HEK293 (cell line): Measurements from ENCODE around the gene MCF2L.

Experiments
- CTCF ChIA-PET: fragments of 350-600 bp; formaldehyde crosslinking; extraction: SDS; loops from one replicate; lab custom pipeline; 2021; ENCODE audit warnings: antibody characterized with exemption; lab: Yijun Ruan, JAX
- POLR2A ChIA-PET: fragments of 300-600 bp; formaldehyde crosslinking; extraction: SDS; loops from one replicate; lab custom pipeline; 2020; ENCODE audit warnings: antibody characterized with exemption, inconsistent platforms; lab: Yijun Ruan, JAX
- H3K27ac ChIP-seq: fragments of 200-500 bp; sonication (Bioruptor generic); 2 replicates; pipeline ENCODE4 v1.5.1; 2014; ENCODE audit warnings: low read depth, low read length, control low read depth, inconsistent platforms; ENCODE audit errors: extremely low read depth
- H3K36me3 ChIP-seq, 2 experiments: fragments of 200-500 bp in 1 of 2; sonication (Bioruptor generic) in 1 of 2; 1 replicate in 1 of 2; 2 replicates in 1 of 2; pipeline ENCODE4 v1.5.1; 2014 to 2017; ENCODE audit warnings: inconsistent platforms in 2 of 2, low read length in 2 of 2; ENCODE audit not compliant: control insufficient read depth in 2 of 2, insufficient read depth in 1 of 2
- H3K4me1 ChIP-seq: fragments of 200-500 bp; sonication (Bioruptor generic); 2 replicates; pipeline ENCODE4 v1.5.1; 2014; ENCODE audit warnings: mild to moderate bottlenecking, low read length, inconsistent platforms; ENCODE audit not compliant: control insufficient read depth, insufficient read depth
- H3K4me3 ChIP-seq: 2 replicates; pipeline ENCODE4 v1.5.1; 2011; ENCODE audit warnings: low read depth, mild to moderate bottlenecking, control low read depth, low read length, moderate library complexity
- H3K9me3 ChIP-seq: fragments of 200-500 bp; sonication (Bioruptor generic); 2 replicates; pipeline ENCODE4 v1.5.1; 2014; ENCODE audit warnings: low read depth, low read length, inconsistent platforms; ENCODE audit not compliant: control insufficient read depth, insufficient read depth
- HOXC10 ChIP-seq: sonication (generic); formaldehyde crosslinking; IDR thresholded peaks from 2 replicates; pipeline ENCODE4 v1.8.1; 2023; ENCODE audit warnings: mild to moderate bottlenecking, missing genetic modification reagents
- KLF17 ChIP-seq: fragments of 450-650 bp; formaldehyde crosslinking; IDR thresholded peaks from 2 replicates; pipeline ENCODE4 v1.5.1; 2016; ENCODE audit warnings: missing biosample characterization, missing genetic modification characterization
- OSR2 ChIP-seq: fragments of 450-650 bp; formaldehyde crosslinking; IDR thresholded peaks from 2 replicates; pipeline ENCODE4 v1.5.1; 2016; ENCODE audit warnings: missing biosample characterization, missing genetic modification characterization
- PRDM2 ChIP-seq: fragments of 450-650 bp; formaldehyde crosslinking; IDR thresholded peaks from 2 replicates; pipeline ENCODE4 v1.5.1; 2016; ENCODE audit warnings: missing biosample characterization, missing genetic modification characterization, borderline replicate concordance
- ZBTB26 ChIP-seq: fragments of 450-650 bp; formaldehyde crosslinking; optimal IDR thresholded peaks from 2 replicates; pipeline ENCODE3; 2016; ENCODE audit warnings: missing biosample characterization, mild to moderate bottlenecking, missing genetic modification characterization
- ZNF23 ChIP-seq: fragments of 450-650 bp; formaldehyde crosslinking; IDR thresholded peaks from 2 replicates; pipeline ENCODE4 v1.5.1; 2016; ENCODE audit warnings: missing biosample characterization, missing genetic modification characterization, borderline replicate concordance
- ZNF266 ChIP-seq: fragments of 450-650 bp; formaldehyde crosslinking; IDR thresholded peaks from 2 replicates; pipeline ENCODE4 v1.5.1; 2016; ENCODE audit warnings: missing biosample characterization, missing genetic modification characterization, low read depth
- ZNF311 ChIP-seq: fragments of 450-650 bp; formaldehyde crosslinking; IDR thresholded peaks from 2 replicates; pipeline ENCODE4 v1.5.1; 2017; ENCODE audit warnings: missing biosample characterization, missing genetic modification characterization, borderline replicate concordance
- ZNF324 ChIP-seq: fragments of 450-650 bp; formaldehyde crosslinking; IDR thresholded peaks from 2 replicates; pipeline ENCODE4 v1.5.1; 2016; ENCODE audit warnings: missing biosample characterization, missing genetic modification characterization
- ZNF48 ChIP-seq: fragments of 450-650 bp; formaldehyde crosslinking; IDR thresholded peaks from 2 replicates; pipeline ENCODE4 v1.5.1; 2016; ENCODE audit warnings: missing biosample characterization, missing genetic modification characterization
- ZNF501 ChIP-seq: fragments of 450-650 bp; formaldehyde crosslinking; IDR thresholded peaks from 2 replicates; pipeline ENCODE4 v1.5.1; 2016; ENCODE audit warnings: missing biosample characterization, missing genetic modification characterization
- ZNF513 ChIP-seq: fragments of 450-650 bp; IDR thresholded peaks from 2 replicates; pipeline ENCODE4 v1.5.1; 2018; ENCODE audit warnings: missing biosample characterization, missing genetic modification characterization
- ZNF529 ChIP-seq: fragments of 450-650 bp; formaldehyde crosslinking; IDR thresholded peaks from 2 replicates; pipeline ENCODE4 v1.5.1; 2017; ENCODE audit warnings: missing genetic modification characterization, missing biosample characterization; ENCODE audit not compliant: insufficient replicate concordance
- ZNF544 ChIP-seq: fragments of 450-650 bp; formaldehyde crosslinking; IDR thresholded peaks from 2 replicates; pipeline ENCODE4 v1.5.0; 2017; ENCODE audit warnings: missing biosample characterization, missing genetic modification characterization
- ZNF561 ChIP-seq: fragments of 450-650 bp; IDR thresholded peaks from 2 replicates; pipeline ENCODE4 v1.5.1; 2018; ENCODE audit warnings: missing biosample characterization, missing genetic modification characterization, borderline replicate concordance
- ZNF596 ChIP-seq: fragments of 450-650 bp; IDR thresholded peaks from 2 replicates; pipeline ENCODE4 v1.5.0; 2018; ENCODE audit warnings: missing biosample characterization, mild to moderate bottlenecking, missing genetic modification characterization, moderate library complexity
- ZNF677 ChIP-seq: fragments of 450-650 bp; IDR thresholded peaks from 2 replicates; pipeline ENCODE4 v1.5.0; 2018; ENCODE audit warnings: missing biosample characterization, mild to moderate bottlenecking, missing genetic modification characterization, moderate library complexity
- ZSCAN16 ChIP-seq: fragments of 450-650 bp; formaldehyde crosslinking; IDR thresholded peaks from 2 replicates; pipeline ENCODE4 v1.5.1; 2016; ENCODE audit warnings: missing biosample characterization, missing genetic modification characterization
- ZSCAN4 ChIP-seq: fragments of 450-650 bp; formaldehyde crosslinking; IDR thresholded peaks from 2 replicates; pipeline ENCODE4 v1.5.1; 2017; ENCODE audit warnings: missing biosample characterization, missing genetic modification characterization
- TF ChIP-seq, protein P1 (sequence below): fragments of 450-650 bp; IDR thresholded peaks from 2 replicates; pipeline ENCODE4 v1.5.1; 2018; ENCODE audit warnings: missing biosample characterization, mild to moderate bottlenecking, missing genetic modification characterization
- TF ChIP-seq, protein P2 (sequence below): fragments of 450-650 bp; formaldehyde crosslinking; IDR thresholded peaks from 2 replicates; pipeline ENCODE4 v1.5.1; 2017; ENCODE audit warnings: missing biosample characterization, missing genetic modification characterization

Gene MCF2L

DNA sequence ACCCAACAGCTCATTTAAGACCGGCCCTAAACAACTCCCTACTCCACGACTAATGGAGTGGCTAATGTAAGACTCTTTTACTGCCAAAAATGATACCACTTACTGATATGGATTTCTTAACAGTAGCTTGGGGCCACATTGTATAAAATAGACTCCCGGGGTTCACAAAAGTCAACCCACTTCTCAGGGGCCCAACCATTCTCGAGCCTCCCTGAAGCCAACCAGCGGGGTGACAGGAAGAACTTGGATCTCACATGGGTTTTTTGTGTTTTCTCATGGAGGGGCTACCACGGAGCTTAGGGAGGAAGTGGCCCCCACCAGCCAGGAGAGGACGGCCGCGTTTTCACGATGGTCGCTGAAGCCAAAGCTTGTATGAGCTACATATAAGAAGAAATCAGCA is 8.1 kb downstream of the MCF2L start:
- Histone ChIP-seq H3K4me1 (no peaks in the 10 kb centered on the region), H3K27ac (no peak overlapping the region), H3K4me3 (no peak overlapping the region), H3K36me3 (no peaks in the 10 kb centered on the region), H3K9me3 (no peaks in the 10 kb centered on the region)
- TF ChIP-seq ZNF596 (tag by site-specific recombination) (no peak), KLF17 (tag by site-specific recombination) (no peak), ZNF48 (no peak), ZNF677 (tag by site-specific recombination) (no peak), HOXC10 (no peak), ZNF311 (tag by site-specific recombination) (no peak), ZBTB26 (tag by site-specific recombination) (no peak), ZNF561 (no peak)
- CTCF ChIA-PET = no interaction called here
- POLR2A ChIA-PET = no interaction called here

GRCh38 chr13:112977525-112977924 is 8.5 kb downstream of the MCF2L start:
- POLR2A ChIA-PET = interaction anchor here (0.5 kb wide), 1 partner anchor 379 kb away, joined by 3 read pairs; no protein-coding TSS in a partner anchor
- TF ChIP-seq ZNF529 (tag by site-specific recombination) (no peak), ZNF513 (tag by site-specific recombination) (no peak), PRDM2 (tag by site-specific recombination) (no peak), ZNF501 (no peak), ZSCAN4 (no peak), ZNF266 (tag by site-specific recombination) (no peak), ZNF544 (tag by site-specific recombination) (no peak), ZSCAN16 (tag by site-specific recombination) (no peak), OSR2 (tag by site-specific recombination) (no peak), ZNF23 (tag by site-specific recombination) (no peak), ZNF324 (tag by site-specific recombination) (no peak)
- TF ChIP-seq, protein P1, sequence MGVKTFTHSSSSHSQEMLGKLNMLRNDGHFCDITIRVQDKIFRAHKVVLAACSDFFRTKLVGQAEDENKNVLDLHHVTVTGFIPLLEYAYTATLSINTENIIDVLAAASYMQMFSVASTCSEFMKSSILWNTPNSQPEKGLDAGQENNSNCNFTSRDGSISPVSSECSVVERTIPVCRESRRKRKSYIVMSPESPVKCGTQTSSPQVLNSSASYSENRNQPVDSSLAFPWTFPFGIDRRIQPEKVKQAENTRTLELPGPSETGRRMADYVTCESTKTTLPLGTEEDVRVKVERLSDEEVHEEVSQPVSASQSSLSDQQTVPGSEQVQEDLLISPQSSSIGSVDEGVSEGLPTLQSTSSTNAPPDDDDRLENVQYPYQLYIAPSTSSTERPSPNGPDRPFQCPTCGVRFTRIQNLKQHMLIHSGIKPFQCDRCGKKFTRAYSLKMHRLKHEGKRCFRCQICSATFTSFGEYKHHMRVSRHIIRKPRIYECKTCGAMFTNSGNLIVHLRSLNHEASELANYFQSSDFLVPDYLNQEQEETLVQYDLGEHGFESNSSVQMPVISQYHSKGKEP (tag by site-specific recombination) = no peak
- TF ChIP-seq, protein P2, sequence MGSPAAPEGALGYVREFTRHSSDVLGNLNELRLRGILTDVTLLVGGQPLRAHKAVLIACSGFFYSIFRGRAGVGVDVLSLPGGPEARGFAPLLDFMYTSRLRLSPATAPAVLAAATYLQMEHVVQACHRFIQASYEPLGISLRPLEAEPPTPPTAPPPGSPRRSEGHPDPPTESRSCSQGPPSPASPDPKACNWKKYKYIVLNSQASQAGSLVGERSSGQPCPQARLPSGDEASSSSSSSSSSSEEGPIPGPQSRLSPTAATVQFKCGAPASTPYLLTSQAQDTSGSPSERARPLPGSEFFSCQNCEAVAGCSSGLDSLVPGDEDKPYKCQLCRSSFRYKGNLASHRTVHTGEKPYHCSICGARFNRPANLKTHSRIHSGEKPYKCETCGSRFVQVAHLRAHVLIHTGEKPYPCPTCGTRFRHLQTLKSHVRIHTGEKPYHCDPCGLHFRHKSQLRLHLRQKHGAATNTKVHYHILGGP (tag by site-specific recombination) = no peak
- CTCF ChIA-PET = no interaction called here
- Histone ChIP-seq H3K9me3 (no peaks in the 10 kb centered on the region), H3K36me3 (no peaks in the 10 kb centered on the region), H3K27ac (no peak overlapping the region), H3K4me1 (no peaks in the 10 kb centered on the region), H3K4me3 (no peak overlapping the region)
